ENCODE measurements around the gene FABP1.

FABP1 gene

GRCh38 chr2:88136817-88137216, 9.0 kb upstream of the FABP1 start:
- no peak for DNase-seq

GRCh38 chr2:88133875-88134274, 6.0 kb upstream of the FABP1 start:
- no peak for DNase-seq

- DNase-seq: no peak
Observed at GRCh38 chr2:88131999-88132368, 4.1 kb upstream of the FABP1 start.

GRCh38 chr2:88131201-88131998, 3.5 kb upstream of the FABP1 start:
- no peak for DNase-seq

GRCh38 chr2:88129313-88129959, 1.6 kb upstream of the FABP1 start:
- DNase-seq: no peak

GRCh38 chr2:88128654-88129312, 921 bp upstream of the FABP1 start:
- no peak for DNase-seq

- DNase-seq: no peak
Observed at GRCh38 chr2:88127638-88127887, 299 bp downstream of the FABP1 start.

- no peak for DNase-seq
Observed at GRCh38 chr2:88126772-88127637, 857 bp downstream of the FABP1 start.

- no peak for DNase-seq
Observed at GRCh38 chr2:88125924-88126771, 1.7 kb downstream of the FABP1 start.

- no peak for DNase-seq
Observed at GRCh38 chr2:88125344-88125923, 2.4 kb downstream of the FABP1 start.

- no peak for DNase-seq
Observed at GRCh38 chr2:88123975-88124917, 3.6 kb downstream of the FABP1 start.

GRCh38 chr2:88123164-88123974, 4.5 kb downstream of the FABP1 start:
- DNase-seq: no peak

- DNase-seq: no peak
Observed at GRCh38 chr2:88122141-88122884, 5.5 kb downstream of the FABP1 start.

GRCh38 chr2:88121678-88122077, 6.2 kb downstream of the FABP1 start:
- DNase-seq: no peak

GRCh38 chr2:88117973-88118372, 9.9 kb downstream of the FABP1 start:
- no peak for DNase-seq

- no peak for DNase-seq
Observed at GRCh38 chr2:88116669-88117432, 11.0 kb downstream of the FABP1 start.

GRCh38 chr2:88115825-88116518, 11.9 kb downstream of the FABP1 start:
- no peak for DNase-seq

GRCh38 chr2:88114889-88115288, 13.0 kb downstream of the FABP1 start:
- no peak for DNase-seq

Measured in T-helper 2 cell (primary cell).